ENCODE data around the gene MRGPRD.
"Not testable (repeated sequence)": the region's sequence is repeated elsewhere in the genome, so short reads cannot be mapped to it uniquely, and the experiment has no call there.

Gene MRGPRD

GRCh38 chr11:68993546-68993945 lies 12.8 kb upstream of the MRGPRD start:
- DNase-seq: no peak

DNA sequence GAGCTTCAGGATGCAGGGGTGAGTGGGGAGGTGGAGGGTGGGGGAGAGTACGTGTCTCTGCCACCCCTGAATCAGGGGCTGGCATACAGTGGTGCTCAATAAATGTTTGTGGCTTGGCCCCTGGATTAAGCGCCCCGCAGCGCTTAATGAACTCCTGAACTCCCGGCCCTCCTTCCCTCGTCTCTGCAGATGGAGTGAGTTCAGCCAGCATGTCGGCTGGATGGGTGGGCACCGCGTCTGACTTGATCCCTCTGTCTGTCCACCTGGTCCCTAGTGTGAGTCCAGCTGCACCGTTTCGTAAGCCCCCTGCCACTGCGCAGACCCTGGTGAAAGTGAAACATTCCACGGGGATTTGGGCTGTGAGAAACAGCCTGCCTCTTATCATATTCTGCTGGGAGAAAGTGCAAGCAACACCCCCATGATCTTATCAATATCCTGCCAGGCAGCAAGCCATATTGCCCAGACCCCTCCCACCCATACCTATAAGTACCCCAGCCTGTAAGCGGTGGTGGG lies 12.0 kb upstream of the MRGPRD start:
- no peak for DNase-seq

- DNase-seq: no peak
Observed at GRCh38 chr11:68990995-68991780, 10.4 kb upstream of the MRGPRD start.

DNA sequence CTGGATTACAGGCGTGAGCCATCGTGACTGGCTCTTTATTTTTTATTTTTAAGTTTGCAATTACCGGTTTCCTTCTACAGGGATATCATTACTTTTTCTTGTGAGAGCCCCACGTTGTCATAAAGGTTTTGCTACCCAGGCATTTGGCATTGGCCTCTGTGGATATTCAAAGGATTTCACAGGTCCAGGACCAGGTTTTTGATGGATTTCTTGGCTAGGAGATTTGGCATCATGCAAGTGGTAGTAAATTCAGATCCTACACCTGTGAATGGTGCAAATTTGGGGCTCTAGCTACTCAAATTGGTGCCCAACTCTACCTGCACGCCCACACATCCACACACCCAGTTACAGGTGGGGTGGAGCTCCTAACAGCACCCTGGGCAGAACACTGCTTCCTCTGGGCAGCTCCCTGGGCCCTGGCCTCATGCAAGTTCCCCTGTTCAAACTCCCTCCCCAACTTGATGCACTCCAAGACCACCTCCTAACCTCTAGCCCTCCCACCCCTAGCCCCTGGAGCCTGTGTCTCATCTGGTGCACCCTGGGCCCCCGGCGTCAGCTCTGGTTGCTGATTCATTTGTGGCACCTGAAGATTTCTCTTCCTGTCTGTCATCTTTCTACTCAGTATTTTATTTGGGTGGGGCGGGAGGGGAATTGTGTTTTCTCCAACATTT lies 9.3 kb upstream of the MRGPRD start:
- no peak for DNase-seq

DNA sequence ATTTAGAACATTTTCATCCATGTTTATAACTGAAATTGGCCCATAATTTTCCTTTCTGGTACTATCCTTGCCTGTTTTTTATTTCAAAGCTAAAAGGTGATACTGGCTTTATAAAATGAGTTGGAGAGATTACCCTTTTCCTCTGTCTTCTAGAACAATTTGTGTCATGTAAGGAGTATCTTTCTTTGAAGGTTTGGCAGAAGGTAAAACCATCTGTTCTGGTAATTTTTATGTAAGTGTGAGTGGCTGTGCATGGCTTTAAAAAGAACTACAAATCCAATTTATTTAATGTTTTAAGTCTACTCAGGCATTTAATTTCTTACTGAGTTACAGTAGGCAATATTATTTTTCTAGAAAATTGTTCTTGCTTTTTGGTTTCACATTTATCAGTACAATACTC lies 7.7 kb upstream of the MRGPRD start:
- no peak for DNase-seq

- DNase-seq: no peak
Observed at GRCh38 chr11:68987211-68987610, 6.4 kb upstream of the MRGPRD start.

DNA sequence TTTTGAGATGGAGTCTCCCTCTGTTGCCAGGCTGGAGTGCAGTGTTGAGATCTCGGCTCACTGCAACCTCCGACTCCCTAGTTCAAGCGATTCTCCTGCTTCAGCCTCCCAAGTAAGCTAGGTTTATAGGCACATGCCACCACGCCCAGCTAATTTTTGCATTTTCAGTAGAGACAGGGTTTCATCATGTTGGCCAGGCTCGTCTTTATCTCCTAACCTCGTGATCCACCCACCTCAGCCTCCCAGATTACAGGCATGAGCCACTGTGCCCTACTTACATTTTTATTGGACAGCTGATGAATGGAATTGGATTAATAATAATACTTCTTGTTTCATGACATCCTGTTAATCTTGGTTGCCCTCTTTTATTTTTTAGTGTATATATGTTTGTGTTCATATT lies 3.0 kb upstream of the MRGPRD start:
- DNase-seq: no peak

- no peak for DNase-seq
Observed at GRCh38 chr11:68982134-68982533, 1.3 kb upstream of the MRGPRD start.

GRCh38 chr11:68979931-68980775 lies 633 bp downstream of the MRGPRD start:
- DNase-seq: no peak

GRCh38 chr11:68978931-68979594 lies 1.7 kb downstream of the MRGPRD start:
- no peak for DNase-seq

GRCh38 chr11:68978626-68978930 lies 2.2 kb downstream of the MRGPRD start:
- no peak for DNase-seq

DNA sequence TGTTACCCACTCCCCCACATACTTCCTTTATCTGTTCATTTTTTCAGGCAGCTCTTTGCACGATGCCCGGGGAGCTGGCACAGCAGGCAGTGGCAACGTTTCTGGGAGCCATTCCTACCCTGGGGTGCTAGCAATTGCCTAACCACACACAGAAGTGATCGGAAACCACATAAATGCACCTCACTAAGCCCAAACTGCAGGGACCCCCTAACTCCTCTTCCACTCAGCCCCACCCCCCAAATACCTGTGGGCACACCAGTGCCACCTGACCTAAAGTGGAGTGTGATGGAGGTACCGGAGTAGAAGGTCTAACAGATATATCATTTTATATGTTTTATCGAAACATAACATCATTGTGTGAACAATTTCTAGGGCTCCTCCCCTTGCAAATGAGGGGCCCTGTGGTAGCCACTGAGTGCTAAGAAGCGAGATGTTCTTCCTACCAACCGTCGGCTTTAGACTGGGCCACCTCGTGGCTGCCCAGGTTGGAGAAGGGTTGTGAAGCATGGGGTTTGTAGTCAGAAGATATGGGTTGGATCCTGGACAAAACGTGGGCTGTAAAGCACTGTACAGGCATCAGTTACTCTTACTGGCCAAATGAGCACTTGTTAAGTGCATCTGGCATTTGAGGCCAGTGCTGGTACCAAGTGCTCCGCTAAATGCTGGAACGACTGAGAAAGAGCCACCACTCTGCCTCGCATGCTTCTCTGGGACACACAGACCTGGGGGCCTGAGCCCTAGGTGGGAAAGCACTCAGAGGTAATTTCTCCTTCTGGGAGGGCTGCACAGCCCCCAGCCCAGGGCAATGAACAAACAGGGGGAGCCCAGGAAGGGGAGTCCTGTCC lies 2.8 kb downstream of the MRGPRD start:
- no peak for DNase-seq

DNA sequence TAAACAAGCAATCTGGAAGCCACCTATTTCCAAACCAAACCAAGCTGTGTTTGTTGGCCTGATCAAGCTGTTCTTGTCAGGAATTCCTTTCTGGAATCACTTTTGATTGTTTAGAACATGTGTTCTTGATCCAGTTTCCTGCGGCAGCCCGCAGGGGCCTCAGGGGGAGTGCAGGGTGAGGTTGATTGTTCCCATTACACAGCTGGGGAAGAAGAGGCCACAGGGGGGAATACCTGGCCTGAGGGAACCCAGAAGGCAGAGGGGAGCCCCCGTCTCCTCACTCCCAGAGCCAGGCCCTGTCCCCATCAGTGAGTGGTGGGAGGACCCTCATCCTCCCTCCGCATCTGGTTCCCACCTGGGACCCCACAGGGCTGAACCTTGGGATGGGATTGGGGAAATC lies 4.2 kb downstream of the MRGPRD start:
- DNase-seq: no peak

DNA sequence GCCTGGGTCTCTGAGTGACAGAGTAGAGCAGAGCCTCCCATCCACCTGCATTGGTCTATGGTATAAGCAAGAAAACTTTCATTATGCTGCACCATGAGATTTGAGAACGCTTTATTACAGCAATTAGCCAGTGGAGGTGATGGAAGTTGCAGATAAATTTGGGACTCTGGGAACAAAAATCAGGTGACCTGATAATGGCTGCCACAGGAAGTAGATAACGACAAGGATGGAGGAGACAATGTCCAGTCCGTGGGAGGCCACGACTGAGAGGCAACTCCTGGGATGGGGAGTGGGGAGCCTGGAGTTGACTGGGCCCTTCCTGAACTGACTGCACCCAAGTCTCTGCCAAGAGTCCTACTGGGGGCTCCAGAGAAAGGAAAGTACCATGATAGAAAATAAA lies 4.7 kb downstream of the MRGPRD start:
- DNase-seq: no peak

DNA sequence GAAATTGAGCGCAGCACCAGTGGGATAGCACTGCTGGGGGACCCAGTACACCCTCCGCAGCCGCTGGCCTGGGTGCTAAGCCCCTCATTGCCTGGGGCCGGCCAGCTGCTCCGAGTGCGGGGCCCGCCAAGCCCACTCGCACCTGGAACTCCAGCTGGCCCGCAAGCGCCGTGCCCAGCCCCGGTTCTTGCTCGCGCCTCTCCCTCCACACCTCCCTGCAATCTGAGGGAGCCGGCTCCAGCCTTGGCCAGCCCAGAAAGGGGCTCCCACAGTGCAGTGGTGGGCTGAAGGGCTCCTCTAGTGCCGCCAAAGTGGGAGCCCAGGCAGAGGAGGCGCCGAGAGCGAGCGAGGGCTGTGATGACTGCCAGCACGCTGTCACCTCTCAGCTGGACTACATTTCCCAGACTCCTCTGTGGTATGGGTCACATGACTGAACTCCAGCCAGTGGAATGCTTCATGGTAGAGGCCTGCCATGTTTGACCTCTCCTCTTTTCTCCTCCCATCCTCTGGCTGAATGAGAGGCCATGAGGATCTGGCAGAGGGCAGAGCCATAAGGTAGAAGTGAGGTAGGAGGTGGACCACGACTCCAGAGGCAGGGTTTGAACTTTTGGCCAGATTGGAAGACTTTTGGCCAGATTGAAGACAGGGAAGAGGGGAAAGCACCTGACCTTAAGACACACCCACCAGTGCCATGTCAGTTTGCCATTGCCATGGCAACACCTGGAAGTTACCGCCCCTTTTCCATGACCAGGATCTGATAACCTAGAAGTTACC lies 6.2 kb downstream of the MRGPRD start:
- DNase-seq: no peak

- not testable (repeated sequence) for DNase-seq
Observed at GRCh38 chr11:68973706-68974105, 7.1 kb downstream of the MRGPRD start.

GRCh38 chr11:68973219-68973618 lies 7.6 kb downstream of the MRGPRD start:
- DNase-seq: no peak

DNA sequence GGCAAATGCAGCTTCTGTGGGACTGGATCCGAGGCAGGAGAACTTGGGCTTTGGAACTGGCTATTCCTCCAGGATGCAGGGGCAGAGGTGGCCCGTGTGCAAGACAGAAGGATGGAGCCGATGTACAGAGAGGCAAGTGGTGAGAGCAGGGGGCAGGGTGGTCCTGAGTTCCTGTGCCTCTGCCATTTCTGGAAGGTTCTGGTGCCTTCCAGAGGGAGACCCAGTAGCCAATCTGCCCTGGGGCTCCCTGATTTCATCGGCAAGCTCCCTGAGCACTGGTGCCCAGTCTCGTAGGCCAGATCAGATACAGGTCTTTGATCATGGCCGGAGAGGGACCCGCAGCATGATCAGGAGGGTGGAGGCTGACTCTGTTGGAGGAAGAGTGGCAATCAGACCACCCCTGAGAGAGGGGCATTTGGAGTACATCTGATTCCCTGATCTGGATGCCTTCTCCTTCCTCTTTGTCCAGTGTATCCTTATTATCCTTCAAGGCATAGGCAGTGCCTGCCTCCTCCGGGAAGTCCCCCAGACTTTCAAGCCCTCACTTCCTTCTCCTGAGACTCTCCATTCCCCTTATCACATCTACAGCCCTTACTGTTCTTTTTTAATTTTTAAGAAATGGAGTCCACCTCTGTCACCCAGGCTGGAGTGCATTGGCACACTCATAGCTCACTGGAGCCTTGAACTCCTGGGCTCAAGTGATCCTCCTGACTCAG lies 9.7 kb downstream of the MRGPRD start:
- DNase-seq: no peak

DNA sequence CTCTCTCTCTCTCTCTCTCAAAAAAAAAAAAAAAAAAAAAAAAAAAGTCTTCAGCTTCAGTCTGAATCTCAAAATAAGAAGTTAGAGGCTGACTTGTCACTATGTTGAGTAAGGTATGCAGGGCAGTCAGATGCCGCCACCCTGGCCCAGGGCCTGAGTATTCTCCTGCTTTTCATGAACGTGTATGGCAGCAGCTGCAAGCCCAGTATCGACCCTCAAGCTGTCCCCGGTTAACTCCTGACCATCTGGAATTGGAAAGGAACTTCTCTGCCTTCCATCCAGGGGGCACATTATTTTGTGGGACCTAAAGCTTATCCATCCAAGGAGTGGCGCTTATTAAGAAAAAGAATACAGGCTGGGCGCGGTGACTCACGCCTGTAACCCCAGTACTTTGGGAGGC lies 11.4 kb downstream of the MRGPRD start:
- DNase-seq: no peak

Measured in KG1 (cell line).